NCI-H2196 (cell line): Measurements from ENCODE around the gene COL12A1.

Source experiments
- DNase-seq: peaks from one replicate; lab custom pipeline; 2025; ENCODE audit not compliant: unreplicated experiment; lab: John Stamatoyannopoulos, UW

COL12A1 gene

GRCh38 chr6:75107913-75108312 lies 97.9 kb downstream of the COL12A1 start:
- no peak for DNase-seq

- DNase-seq = no peak
Observed at GRCh38 chr6:75106426-75106825, 99.4 kb downstream of the COL12A1 start.

DNA sequence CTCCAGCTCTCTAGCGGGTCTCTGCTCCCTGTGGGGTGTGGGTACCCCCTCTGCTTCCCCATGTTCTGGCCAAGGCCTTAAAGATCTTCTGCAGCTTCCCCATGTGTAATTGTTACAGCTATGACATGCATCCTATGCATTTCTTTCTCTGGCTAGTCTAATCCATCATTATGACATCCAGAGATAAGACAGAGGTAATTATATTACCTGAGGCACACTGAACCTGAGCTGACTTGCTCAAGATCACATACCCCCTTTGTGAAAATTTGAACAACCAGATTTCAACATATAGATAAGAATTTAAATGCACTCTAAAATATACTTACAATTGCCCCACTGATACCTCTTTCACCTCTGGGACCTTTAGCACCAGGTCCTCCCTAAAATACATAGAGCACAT lies 102.4 kb downstream of the COL12A1 start:
- DNase-seq = no peak

GRCh38 chr6:75102301-75102700 lies 103.6 kb downstream of the COL12A1 start:
- no peak for DNase-seq

GRCh38 chr6:75101896-75102295 lies 104.0 kb downstream of the COL12A1 start:
- DNase-seq = no peak

- DNase-seq = no peak
Observed at GRCh38 chr6:75098709-75099108, 107.1 kb downstream of the COL12A1 start.

- no peak for DNase-seq
Observed at GRCh38 chr6:75096966-75097365, 108.9 kb downstream of the COL12A1 start.

GRCh38 chr6:75094614-75095200 lies 111.1 kb downstream of the COL12A1 start:
- DNase-seq = no peak

DNA sequence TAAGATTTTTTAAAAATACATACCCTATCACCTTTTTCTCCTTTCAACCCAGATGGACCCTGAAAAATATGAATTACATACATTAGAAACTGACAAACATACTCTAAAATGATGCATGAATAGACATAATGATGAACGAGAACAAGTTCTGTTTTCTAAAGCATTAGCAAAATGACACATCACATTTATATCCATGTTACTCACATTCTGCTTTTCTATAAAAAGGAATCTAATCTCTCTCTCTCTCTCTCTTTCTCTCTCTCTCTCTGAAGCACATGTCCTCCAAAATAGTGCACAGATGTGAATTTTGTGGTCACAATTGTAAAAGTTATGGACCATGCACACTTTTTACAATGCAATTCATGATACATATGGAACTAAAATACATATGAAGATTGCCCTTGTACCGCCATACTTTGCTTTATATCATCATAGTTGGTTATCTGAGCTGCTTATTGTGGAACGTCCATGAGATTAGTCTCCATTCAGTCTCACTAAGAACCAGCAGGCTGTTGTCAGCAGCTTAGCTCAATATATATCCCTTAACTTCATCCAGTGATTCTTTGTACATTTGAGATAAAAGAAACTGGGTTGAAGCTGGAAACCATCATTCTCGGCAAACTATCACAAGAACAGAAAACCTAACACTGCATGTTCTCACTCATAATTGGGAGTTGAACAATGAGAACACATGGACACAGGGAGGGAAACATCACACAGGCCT lies 114.2 kb downstream of the COL12A1 start:
- DNase-seq = no peak

DNA sequence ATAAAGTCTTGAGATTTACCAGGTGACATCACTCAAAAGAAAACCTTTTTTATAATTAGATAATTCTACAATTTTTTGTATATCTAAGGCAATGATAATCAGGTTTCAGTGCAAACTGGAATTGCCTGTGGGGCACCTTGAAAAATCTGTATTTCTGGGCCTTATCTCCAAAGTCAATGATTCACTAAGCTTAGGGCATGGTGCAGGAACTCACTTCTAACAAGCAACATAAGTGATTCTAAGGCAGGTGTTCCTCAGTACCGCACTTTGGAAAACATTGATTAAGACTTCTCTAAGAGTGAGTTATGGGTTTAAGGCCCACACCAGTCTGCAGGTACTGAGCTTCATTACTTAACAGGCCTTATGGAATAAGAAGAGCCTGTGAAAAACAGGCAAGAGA lies 115.3 kb downstream of the COL12A1 start:
- DNase-seq = no peak

DNA sequence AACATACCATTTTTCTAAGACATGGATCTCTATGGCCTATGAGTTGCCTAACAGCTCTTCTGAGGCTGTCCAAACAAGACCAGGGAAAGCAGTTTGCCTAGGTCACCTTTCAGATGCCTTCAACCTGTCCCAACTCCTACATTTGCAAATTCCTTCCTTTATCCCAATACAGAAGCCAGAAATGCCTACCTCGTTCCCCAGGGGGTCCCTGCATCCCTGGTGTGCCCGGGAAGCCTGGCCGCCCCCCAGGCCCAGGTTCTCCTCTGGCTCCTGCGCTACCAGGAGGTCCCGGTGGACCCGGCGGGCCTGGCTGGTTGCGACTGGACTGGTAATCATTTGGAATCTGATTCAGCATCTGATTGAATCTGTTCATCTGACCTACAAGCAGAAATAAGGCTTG lies 115.9 kb downstream of the COL12A1 start:
- DNase-seq = no peak

GRCh38 chr6:75089151-75089897 lies 116.5 kb downstream of the COL12A1 start:
- DNase-seq = no peak

GRCh38 chr6:75085931-75086635 lies 119.8 kb downstream of the COL12A1 start:
- DNase-seq = no peak

GRCh38 chr6:75084872-75085381 lies 120.9 kb downstream of the COL12A1 start:
- no peak for DNase-seq

DNA sequence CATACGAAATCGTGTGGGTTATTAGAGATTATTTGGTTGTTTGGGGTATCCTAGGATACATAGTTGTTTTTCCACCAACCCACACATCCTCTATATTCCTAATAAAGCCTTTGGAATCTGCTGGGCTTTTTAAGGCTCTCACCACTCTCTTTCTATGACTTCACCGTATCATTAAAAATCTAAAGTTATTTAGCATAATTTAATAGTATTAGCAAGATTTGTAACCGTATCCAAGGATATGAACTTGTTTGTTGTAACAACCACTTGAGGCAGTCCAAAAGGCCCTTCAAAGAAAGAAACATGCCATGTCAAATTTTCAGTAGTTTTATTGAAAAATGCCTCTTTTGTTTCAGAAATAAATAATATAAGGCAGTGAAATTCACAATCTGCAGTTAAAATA lies 121.8 kb downstream of the COL12A1 start:
- no peak for DNase-seq

DNA sequence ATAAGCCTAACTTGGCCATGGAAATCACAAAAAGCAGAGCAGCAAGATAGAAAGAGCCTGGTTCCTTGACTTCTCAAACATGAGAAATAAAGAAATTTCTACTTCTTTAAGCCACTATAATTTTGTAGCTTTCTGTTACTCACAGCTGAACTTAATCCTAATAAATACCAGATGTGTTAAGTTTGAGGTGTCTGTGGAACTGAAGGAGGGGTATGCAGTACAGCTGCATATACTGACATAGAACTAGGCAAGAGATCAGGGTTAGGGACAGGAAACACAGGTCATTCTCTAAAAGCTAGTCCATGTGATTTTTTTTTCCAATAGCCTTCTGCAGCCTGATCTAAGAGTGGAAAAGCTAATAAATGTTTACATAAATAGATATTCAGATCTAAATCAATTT lies 123.9 kb downstream of the COL12A1 start:
- DNase-seq = no peak

- no peak for DNase-seq
Observed at GRCh38 chr6:75081047-75081446, 124.8 kb downstream of the COL12A1 start.

- no peak for DNase-seq
Observed at GRCh38 chr6:75079589-75079988, 126.3 kb downstream of the COL12A1 start.

DNA sequence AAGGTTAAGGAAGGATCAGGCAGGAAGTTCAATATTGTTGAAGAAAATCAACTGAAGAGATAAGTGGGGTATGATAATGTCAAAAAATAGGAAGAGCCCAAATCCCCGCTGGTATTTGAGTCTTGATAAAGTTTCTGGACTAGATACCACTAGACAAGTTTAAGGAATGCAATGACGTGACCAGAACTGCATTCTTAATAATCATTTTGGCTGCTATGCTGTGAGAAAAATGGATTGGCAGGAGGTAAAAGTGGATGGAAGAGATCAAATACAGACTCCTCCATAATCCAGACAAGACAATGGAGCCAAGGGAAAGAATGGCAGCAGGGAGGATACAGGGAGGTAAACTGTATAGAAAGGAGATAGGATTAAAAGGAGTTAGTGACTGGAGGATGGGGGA lies 128.2 kb downstream of the COL12A1 start:
- DNase-seq = no peak

GRCh38 chr6:75076009-75076408 lies 129.8 kb downstream of the COL12A1 start:
- DNase-seq = no peak

DNA sequence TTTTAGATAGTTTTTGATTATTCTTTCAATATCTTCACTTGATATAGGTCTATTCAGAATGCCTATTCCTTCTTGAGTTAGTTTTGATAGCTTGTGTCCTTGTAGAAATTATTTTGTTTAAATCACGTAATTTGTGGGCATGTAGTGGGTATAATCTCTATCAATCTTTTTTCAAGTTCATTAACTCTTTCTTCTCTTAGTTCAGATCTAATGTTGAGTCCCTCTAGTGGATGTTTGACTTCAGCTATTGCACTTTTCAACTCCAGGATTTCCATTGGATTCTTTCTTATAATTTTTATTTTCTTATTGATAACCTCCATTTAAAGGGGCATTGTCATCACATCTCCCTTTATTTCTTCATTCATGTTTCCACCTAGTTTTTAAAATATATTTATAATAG lies 135.6 kb downstream of the COL12A1 start:
- DNase-seq = no peak
